GM12878 (cell line): ENCODE results near the gene C1QTNF5.

ENCODE experiments used
- ATF2 ChIP-seq: IDR thresholded peaks from 2 replicates; pipeline ENCODE4 v1.6.1; 2012; ENCODE audit warnings: low read length, inconsistent platforms
- CTCF ChIP-seq, 3 experiments: IDR thresholded peaks in 2 of 3; conservative IDR thresholded peaks in 1 of 3; 2 replicates each; pipeline ENCODE4 v1.5.1; 2011; ENCODE audit warnings: low read depth in 3 of 3, low read length in 3 of 3, mild to moderate bottlenecking in 3 of 3, control low read depth in 2 of 3, moderate library complexity in 2 of 3, inconsistent platforms in 1 of 3, mixed read lengths in 1 of 3; ENCODE audit not compliant: control insufficient read depth in 2 of 3, insufficient read depth in 1 of 3; ENCODE audit errors: extremely low read depth in 1 of 3
- DPF2 ChIP-seq: fragments of 450-650 bp; IDR thresholded peaks from 2 replicates; pipeline ENCODE4 v1.6.1; 2017; ENCODE audit warnings: mild to moderate bottlenecking
- ELK1 ChIP-seq: IDR thresholded peaks from 2 replicates; pipeline ENCODE4 v1.6.1; 2012; ENCODE audit warnings: low read depth, low read length, improper control_type of control experiment
- MYC ChIP-seq: IDR thresholded peaks from 2 replicates; pipeline ENCODE4 v1.6.1; 2011; ENCODE audit warnings: mild to moderate bottlenecking, low read length, moderate library complexity, inconsistent platforms; ENCODE audit not compliant: insufficient read depth, insufficient replicate concordance, insufficient read length, severe bottlenecking
- POLR2A ChIP-seq: IDR thresholded peaks from 2 replicates; pipeline ENCODE4 v1.6.1; 2011; ENCODE audit warnings: low read depth, mild to moderate bottlenecking, low read length

GRCh38 chr11:119342362-119343130 is 1.9 kb upstream of the C1QTNF5 start:
- no peak for TF ChIP-seq CTCF (IDR thresholded peaks at IDR 0.05 in 2 of 3, conservative IDR thresholded peaks at IDR 0.05 in 1 of 3; ENCODE audit: control insufficient read depth in 2 of 3, extremely low read depth in 1 of 3, insufficient read depth in 1 of 3, low read depth in 3 of 3, low read length in 3 of 3)
- no peak for TF ChIP-seq MYC
- TF ChIP-seq POLR2A = no peak
- no peak for TF ChIP-seq ELK1
- TF ChIP-seq DPF2 = no peak
- TF ChIP-seq ATF2 = no peak
